ENCODE results near the gene CCL16. TPM values are rescaled to one million over a fixed set of nuclear protein-coding genes. Genes with fewer than 3 reads are reported as not detected.
"Not testable (repeated sequence)": the region's sequence is repeated elsewhere in the genome, so short reads cannot be mapped to it uniquely, and the experiment has no call there.

Gene CCL16
- polyA plus RNA-seq, 3 donors = 0.09 to 0.45 (median 0.17) TPM

- 63 to 76% (median 76%) methylated on average over 3 of the region's 3 CpGs for WGBS, 3 donors
- H3K27ac ChIP-seq (ENCODE audit: low read depth, low read length) = no peak overlapping the region
Measured at GRCh38 chr17:35949401-35949800, 31.9 kb downstream of the CCL16 start.

- WGBS, 3 donors = 82 to 90% (median 90%) methylated on average over 7 of the region's 7 CpGs
- no peak overlapping the region for H3K27ac ChIP-seq (ENCODE audit: low read depth, low read length)
Measured at GRCh38 chr17:35948092-35948491, 33.2 kb downstream of the CCL16 start.

- 20 to 23% (median 22%) methylated on average over 12 of the region's 12 CpGs for WGBS, 3 donors
- H3K27ac ChIP-seq (ENCODE audit: low read depth, low read length) = no peak overlapping the region
Measured at GRCh38 chr17:35947156-35947585, 34.1 kb downstream of the CCL16 start.

- 76 to 87% (median 86%) methylated on average over 4 of the region's 4 CpGs for WGBS, 3 donors
- no peak overlapping the region for H3K27ac ChIP-seq (ENCODE audit: low read depth, low read length)
Measured at GRCh38 chr17:35944151-35944550, 37.1 kb downstream of the CCL16 start.

- H3K27ac ChIP-seq (ENCODE audit: low read depth, low read length) = no peak within 1 kb of the TSS
- WGBS, 3 donors = 52 to 84% (median 81%) methylated on average over 2 of the region's 2 CpGs
Measured at GRCh38 chr17:35943537-35943936, 37.8 kb downstream of the CCL16 start, which contains the start of gene LYZL6. TSS of gene LYZL6 (minus strand) at chr17:35943713. CDS start at chr17:35939356, 4,357 bp downstream.

GRCh38 chr17:35942588-35943186, 38.6 kb downstream of the CCL16 start:
- WGBS, 3 donors = 30 to 62% (median 52%) methylated on average over 9 of the region's 9 CpGs
- H3K27ac ChIP-seq (ENCODE audit: low read depth, low read length) = no peak overlapping the region

GRCh38 chr17:35938492-35938891, 42.8 kb downstream of the CCL16 start:
- H3K27ac ChIP-seq (ENCODE audit: low read depth, low read length) = not testable (repeated sequence)
- 91 to 95% (median 91%) methylated on average over 3 of the region's 3 CpGs for WGBS, 3 donors

- no peak overlapping the region for H3K27ac ChIP-seq (ENCODE audit: low read depth, low read length)
- 89 to 95% (median 92%) methylated on average over 5 of the region's 5 CpGs for WGBS, 3 donors
Measured at GRCh38 chr17:35936063-35936462, 45.2 kb downstream of the CCL16 start.

GRCh38 chr17:35934760-35935159, 46.5 kb downstream of the CCL16 start:
- H3K27ac ChIP-seq (ENCODE audit: low read depth, low read length) = no peak overlapping the region
- 75 to 88% (median 75%) methylated on average over 10 of the region's 10 CpGs for WGBS, 3 donors

GRCh38 chr17:35932586-35932985, 48.7 kb downstream of the CCL16 start:
- H3K27ac ChIP-seq (ENCODE audit: low read depth, low read length) = no peak overlapping the region

GRCh38 chr17:35931794-35932425, 49.4 kb downstream of the CCL16 start:
- WGBS, 3 donors = 62 to 73% (median 66%) methylated on average over 6 of the region's 6 CpGs
- H3K27ac ChIP-seq (ENCODE audit: low read depth, low read length) = no peak overlapping the region

- 2 to 3% (median 2%) methylated on average over 35 of the region's 35 CpGs for WGBS, 3 donors
- H3K27ac ChIP-seq (ENCODE audit: low read depth, low read length) = no peak within 1 kb of the TSS
Measured at GRCh38 chr17:35930211-35931065, 50.9 kb downstream of the CCL16 start, which contains the start of gene RDM1. TSS of gene RDM1 (minus strand) at chr17:35930773. CDS start at chr17:35930727, 46 bp downstream.

- H3K27ac ChIP-seq (ENCODE audit: low read depth, low read length) = no peak overlapping the region
Measured at GRCh38 chr17:35927714-35928113, 53.6 kb downstream of the CCL16 start.

Other genes starting within 250 kb of the CCL16 start
- gene RASL10B, start 249.9 kb downstream of the CCL16 start, polyA plus RNA-seq = 10 to 100 TPM in 2 of 3 donors, 1 to 10 TPM in 1; 5.6 to 42.8 (median 21.1) TPM
- under 1 TPM; 0.22 to 0.46 (median 0.24) TPM for gene GAS2L2, start 228.3 kb downstream of the CCL16 start, polyA plus RNA-seq
- gene C17orf50, start 220.6 kb downstream of the CCL16 start, polyA plus RNA-seq = under 1 TPM in 1 of 3 donors, not detected in 2; 0.09 TPM
- 10 to 100 TPM in 2 of 3 donors, 1 to 10 TPM in 1; 3.3 to 32.2 (median 18.7) TPM for gene MMP28, start 185.9 kb downstream of the CCL16 start, polyA plus RNA-seq
- gene TAF15, start 172.0 kb downstream of the CCL16 start, polyA plus RNA-seq = 100 to 1,000 TPM in 1 of 3 donors, 10 to 100 TPM in 2; 68.1 to 123 (median 85.1) TPM
- gene HEATR9, start 112.6 kb downstream of the CCL16 start, polyA plus RNA-seq = under 1 TPM in 1 of 3 donors, not detected in 2; 0.04 TPM
- 1 to 10 TPM in 2 of 3 donors, under 1 TPM in 1; 0.74 to 7.4 (median 6.7) TPM for gene CCL5, start 101.1 kb downstream of the CCL16 start, polyA plus RNA-seq
- not detected for gene RDM1, start 50.7 kb downstream of the CCL16 start, polyA plus RNA-seq
- not detected for gene LYZL6, start 37.8 kb downstream of the CCL16 start, polyA plus RNA-seq
- 100 to 1,000 TPM in 1 of 3 donors, 10 to 100 TPM in 2; 30.9 to 170 (median 91.0) TPM for gene CCL14, start 5.2 kb upstream of the CCL16 start, polyA plus RNA-seq
- gene CCL15, start 20.1 kb upstream of the CCL16 start, polyA plus RNA-seq = under 1 TPM in 1 of 3 donors, not detected in 2; 0.07 TPM
- 1 to 10 TPM in 2 of 3 donors, under 1 TPM in 1; 0.66 to 5.3 (median 2.4) TPM for gene CCL23, start 36.5 kb upstream of the CCL16 start, polyA plus RNA-seq
- gene CCL18, start 82.8 kb upstream of the CCL16 start, polyA plus RNA-seq = 10 to 100 TPM in 1 of 3 donors, 1 to 10 TPM in 2; 1.4 to 12.0 (median 2.4) TPM
- 1 to 10 TPM in 2 of 3 donors, under 1 TPM in 1; 0.70 to 9.2 (median 5.4) TPM for gene CCL3, start 108.6 kb upstream of the CCL16 start, polyA plus RNA-seq
- gene CCL4, start 122.3 kb upstream of the CCL16 start, polyA plus RNA-seq = 1 to 10 TPM in 2 of 3 donors, under 1 TPM in 1; 0.84 to 9.4 (median 4.8) TPM
- gene TBC1D3B, start 195.1 kb upstream of the CCL16 start, polyA plus RNA-seq = 1 to 10 TPM in 1 of 3 donors, under 1 TPM in 1, not detected in 1; 0.82 to 1.5 TPM
- under 1 TPM in 1 of 3 donors, not detected in 2; 0.82 TPM for gene CCL3L1, start 215.3 kb upstream of the CCL16 start, polyA plus RNA-seq
- gene CCL4L2, start 229.6 kb upstream of the CCL16 start, polyA plus RNA-seq = 1 to 10 TPM in 1 of 3 donors, not detected in 2; 2.1 TPM

Data from adipose tissue (tissue), 3 donors.